ENCODE measurements around the gene PPP2R3A.

- no peak for TF ChIP-seq CTCF (conservative IDR thresholded peaks at IDR 0.05; ENCODE audit: low read length)
- TF ChIP-seq EZH2phosphoT487 (IDR thresholded peaks at IDR 0.05; ENCODE audit: borderline replicate concordance): no peak
These were observed 30.2 kb downstream of the PPP2R3A start for GRCh38 chr3:135995766-135996165.

Data from Loucy (cell line).